Keratinocyte (primary cell): ENCODE measurements around the gene SDF2L1.

Experiments
- CTCF ChIP-seq, 3 experiments: IDR thresholded peaks in 1 of 3; conservative IDR thresholded peaks in 1 of 3; optimal IDR thresholded peaks in 1 of 3; 2 replicates in 2 of 3; 3 replicates in 1 of 3; pipeline versions ENCODE3 to v1.5.1; 2011; ENCODE audit warnings: low read length in 3 of 3, mild to moderate bottlenecking in 3 of 3, moderate library complexity in 2 of 3, control low read depth in 1 of 3, inconsistent platforms in 1 of 3; ENCODE audit not compliant: insufficient read depth in 2 of 3; ENCODE audit errors: extremely low read depth in 1 of 3
- EZH2 ChIP-seq: IDR thresholded peaks from one replicate; pipeline ENCODE4 v1.6.1; 2012; ENCODE audit warnings: inconsistent platforms, mild to moderate bottlenecking, low read length, moderate library complexity

GRCh38 chr22:21680830-21681565, 38.9 kb downstream of the SDF2L1 start:
- TF ChIP-seq CTCF (optimal IDR thresholded peaks at IDR 0.05 in 1 of 3, IDR thresholded peaks at IDR 0.05 in 1 of 3, conservative IDR thresholded peaks at IDR 0.05 in 1 of 3; ENCODE audit: extremely low read depth in 1 of 3, insufficient read depth in 2 of 3, low read length in 3 of 3) (no peak), EZH2 (no peak)
